Right lobe of liver (tissue), 4 donors: ENCODE results near the gene RAD18.

Experiments used
- POLR2A ChIP-seq: fragments of 450-650 bp; IDR thresholded peaks from one replicate; pipeline ENCODE4 v1.6.1; 2017; ENCODE audit warnings: antibody characterized with exemption, mild to moderate bottlenecking
- TF ChIP-seq, protein P1 (sequence below), 4 donors: fragments of 200-600 bp in 3 of 4; fragments of 450-650 bp in 1 of 4; IDR thresholded peaks; one replicate each; pipeline versions ENCODE4 v1.5.1 to v1.8.0; 2016 to 2022; ENCODE audit warnings: antibody characterized with exemption in 4 of 4, mild to moderate bottlenecking in 2 of 4
- donor health status: DM: no; HTN: no; CAD: no.
- donor health status: DM: no; HTN: no; CAD: no.
- donor health status: DM: no; HTN: yes; CAD: no.

DNA sequence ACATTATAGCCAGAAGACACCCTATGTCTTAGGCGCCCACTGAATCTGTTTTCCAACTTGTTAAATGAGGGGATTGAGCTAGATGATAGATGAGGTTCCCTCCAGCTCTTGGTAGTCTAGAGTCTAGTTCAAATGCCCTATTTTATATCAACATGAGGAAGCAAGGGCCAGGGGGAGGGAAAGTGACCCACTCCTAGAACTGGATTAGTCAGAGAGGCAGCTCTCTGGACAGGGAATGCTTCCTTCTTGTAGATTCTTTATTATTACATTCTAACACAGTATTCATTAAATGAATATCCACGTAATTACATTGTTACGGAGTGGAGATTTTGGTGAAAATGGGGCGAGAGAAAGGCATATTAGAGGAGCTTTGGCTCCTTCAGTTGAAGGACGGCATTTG is 89.5 kb downstream of the RAD18 start:
- TF ChIP-seq, protein P1, sequence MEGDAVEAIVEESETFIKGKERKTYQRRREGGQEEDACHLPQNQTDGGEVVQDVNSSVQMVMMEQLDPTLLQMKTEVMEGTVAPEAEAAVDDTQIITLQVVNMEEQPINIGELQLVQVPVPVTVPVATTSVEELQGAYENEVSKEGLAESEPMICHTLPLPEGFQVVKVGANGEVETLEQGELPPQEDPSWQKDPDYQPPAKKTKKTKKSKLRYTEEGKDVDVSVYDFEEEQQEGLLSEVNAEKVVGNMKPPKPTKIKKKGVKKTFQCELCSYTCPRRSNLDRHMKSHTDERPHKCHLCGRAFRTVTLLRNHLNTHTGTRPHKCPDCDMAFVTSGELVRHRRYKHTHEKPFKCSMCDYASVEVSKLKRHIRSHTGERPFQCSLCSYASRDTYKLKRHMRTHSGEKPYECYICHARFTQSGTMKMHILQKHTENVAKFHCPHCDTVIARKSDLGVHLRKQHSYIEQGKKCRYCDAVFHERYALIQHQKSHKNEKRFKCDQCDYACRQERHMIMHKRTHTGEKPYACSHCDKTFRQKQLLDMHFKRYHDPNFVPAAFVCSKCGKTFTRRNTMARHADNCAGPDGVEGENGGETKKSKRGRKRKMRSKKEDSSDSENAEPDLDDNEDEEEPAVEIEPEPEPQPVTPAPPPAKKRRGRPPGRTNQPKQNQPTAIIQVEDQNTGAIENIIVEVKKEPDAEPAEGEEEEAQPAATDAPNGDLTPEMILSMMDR (IDR thresholded peaks at IDR 0.05) = no peak
- TF ChIP-seq POLR2A = no peak
